ENCODE data around the gene VPS13C.

Gene VPS13C

DNA sequence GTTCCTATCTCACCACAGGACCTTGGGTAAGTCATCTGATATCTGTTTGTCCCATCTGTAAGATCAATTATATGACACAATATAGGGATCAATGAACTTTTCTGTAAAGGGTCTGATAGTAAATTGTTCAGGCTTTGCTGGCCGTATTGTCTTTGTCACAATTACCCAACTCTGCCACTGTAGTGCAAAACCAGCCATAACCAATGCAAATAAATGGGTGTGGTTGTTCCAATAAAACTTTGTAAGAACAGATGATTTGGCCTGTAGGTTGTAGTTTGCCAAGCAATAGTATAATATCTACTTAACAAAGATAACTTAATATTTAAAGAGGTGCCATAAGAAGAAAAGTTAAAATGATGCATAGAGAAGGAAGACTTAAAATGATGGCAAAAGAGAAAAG lies 210.8 kb downstream of the VPS13C start:
- no peak for DNase-seq

DNA sequence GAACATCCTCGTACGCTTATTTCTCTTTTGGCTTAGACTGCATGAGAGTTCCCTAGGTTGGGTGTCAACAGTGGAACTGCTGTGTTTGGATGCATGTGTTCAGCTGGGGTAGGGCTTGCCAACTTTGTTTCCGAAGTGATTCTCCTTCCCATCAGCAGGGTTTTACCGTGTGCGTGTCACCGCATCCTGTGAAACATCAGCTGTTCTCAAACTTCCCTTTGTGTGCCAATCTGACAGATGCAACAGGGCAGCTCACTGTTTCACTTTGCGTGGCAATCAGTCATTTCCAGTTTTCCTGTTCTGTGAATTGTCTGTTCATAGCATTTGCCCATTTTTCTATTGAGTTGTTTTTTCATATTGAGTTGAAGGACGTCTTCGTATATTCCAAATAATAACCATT lies 218.8 kb downstream of the VPS13C start:
- no peak for DNase-seq

- no peak for DNase-seq
These were observed 220.2 kb downstream of the VPS13C start for GRCh38 chr15:61840090-61840489.

GRCh38 chr15:61839546-61839945 lies 220.7 kb downstream of the VPS13C start:
- DNase-seq, result no peak

GRCh38 chr15:61835496-61836106 lies 224.6 kb downstream of the VPS13C start:
- DNase-seq, result peak; percentile 27

GRCh38 chr15:61835029-61835428 lies 225.2 kb downstream of the VPS13C start:
- DNase-seq, result no peak

DNA sequence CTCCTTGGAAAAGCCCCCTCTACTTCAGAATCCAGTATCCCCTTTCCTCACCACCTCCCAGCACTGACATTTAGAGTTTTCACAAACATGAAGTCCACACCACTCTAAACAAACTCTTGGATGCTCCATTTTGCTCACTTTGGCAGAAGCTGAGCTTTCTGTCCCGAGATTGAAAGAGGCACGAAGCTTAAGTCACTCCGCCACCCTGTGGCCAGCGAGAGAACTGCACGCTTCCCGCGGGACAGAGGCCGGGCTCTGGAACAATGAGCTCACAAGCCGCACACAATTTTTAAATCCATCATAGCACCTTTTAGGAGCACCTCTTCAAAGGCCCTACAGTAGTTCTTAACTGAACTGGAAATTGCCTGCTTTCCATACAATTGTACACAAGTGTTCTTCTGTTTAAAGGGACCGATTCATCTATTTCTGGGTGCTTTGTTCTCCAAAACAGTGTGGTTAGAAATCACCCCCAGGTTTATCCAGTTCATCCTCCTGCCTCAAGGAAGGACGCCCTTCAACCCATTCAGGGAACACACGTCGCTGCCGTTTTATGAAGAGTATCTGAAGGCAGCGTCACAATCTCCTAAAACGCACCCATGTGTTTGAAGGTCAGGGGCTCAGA lies 226.1 kb downstream of the VPS13C start:
- DNase-seq, result peak; percentile 55

DNA sequence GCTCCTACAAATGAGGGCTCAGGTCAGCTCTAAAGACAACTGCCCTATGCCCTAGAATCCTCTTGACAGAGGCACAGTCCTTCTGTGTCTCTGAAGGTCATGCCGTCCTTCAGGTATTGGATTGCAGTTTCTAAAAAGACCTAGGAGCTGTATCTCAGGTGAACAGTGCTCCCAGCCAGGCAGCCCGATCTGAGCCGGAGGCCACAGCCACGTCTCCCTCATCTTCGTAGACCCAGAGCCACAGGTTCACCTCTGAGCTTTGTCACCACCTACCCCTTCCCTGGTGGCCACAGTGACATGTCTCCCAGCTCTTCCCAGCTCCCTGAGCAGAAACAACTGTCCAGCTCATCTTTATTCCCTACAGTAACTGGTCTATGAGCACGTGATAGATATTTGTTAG lies 228.0 kb downstream of the VPS13C start:
- DNase-seq, result no peak

- DNase-seq, result no peak
These were observed 228.7 kb downstream of the VPS13C start for GRCh38 chr15:61831505-61831921.

DNA sequence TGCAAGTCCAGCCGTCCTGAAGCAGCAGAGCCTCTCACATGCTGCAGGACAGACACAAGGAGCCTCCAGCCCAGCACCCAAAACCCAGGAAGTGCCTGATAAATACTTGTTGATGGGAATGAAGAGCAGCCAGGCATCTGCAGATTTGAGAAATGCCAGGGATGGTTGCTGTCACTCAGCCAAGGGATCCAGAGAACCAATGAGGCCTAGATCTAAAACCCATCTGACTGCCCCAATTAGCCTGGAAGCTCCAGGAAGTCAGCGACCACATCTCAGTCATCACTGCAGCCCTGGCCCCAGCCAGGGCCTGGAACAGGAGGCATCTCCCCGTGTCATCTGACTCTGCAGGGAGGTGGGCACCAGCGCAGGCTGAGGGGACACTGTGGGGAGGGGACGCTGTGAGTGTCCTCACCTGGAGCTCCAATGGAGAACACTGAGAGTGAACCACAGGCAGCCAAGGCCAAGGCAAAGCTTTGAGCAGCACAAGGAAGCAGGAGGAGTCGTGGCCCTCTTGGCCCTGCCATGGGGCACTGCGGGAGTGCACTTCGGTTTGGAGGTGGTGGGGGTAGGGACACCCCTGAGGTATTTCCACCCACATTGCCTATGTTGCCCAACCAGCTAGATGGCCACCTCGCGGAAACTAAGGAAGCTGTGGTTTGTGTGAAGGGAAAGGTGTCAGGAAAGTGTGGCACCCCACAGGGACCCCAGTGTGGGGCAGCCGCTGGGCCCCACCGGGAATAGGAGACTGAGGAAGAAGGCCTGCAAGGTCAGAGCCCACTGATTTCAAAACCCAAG lies 229.5 kb downstream of the VPS13C start:
- DNase-seq, result no peak

DNA sequence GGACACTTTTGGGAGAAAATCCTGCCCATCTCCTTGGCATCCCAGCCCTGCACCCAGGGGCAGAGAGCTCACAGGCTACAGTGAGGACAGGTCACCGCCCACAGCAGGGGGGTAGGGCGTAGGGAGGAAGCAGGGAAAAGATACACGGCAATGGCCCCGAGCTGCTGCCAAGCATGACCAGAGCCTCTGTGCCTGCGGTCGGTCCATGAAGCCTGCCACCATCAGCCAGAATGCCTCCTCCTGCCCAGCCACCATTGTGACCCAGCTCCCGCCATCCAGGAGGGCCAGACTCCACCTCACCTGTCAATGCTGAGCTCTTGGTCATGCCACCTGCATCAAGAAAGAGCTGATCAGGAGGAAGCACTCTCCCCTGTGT lies 230.7 kb downstream of the VPS13C start:
- no peak for DNase-seq

DNA sequence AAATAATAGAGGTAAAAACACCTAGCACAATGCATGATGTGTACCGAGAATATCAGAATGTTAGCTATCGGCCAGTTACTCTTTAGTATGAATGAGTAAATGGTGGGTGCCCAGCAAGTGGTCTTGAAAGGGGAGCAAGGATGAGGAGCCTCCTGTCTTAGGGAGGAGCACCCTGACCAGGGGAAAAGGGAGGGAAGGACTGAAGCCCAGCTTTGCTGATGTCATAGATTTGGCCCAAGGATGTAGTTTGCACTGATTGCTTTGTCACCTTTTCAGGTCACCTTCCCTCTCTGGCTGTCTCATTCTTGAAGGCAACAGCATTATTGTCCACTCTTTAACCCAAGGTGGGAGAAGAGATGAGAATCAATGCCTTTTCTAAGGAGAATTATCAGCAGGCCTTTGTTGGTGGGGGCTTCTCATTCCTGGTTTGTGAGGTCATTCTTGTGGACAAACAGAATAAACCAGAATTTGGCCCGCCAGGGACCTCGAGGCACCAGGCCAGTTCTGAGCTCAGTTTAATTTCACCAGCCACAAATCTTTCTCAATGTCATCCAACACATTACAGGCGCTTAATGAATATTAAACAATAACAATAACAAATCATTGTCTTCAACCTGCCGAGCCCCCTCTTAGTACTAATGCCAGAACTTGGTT lies 231.3 kb downstream of the VPS13C start:
- DNase-seq, result no peak

- DNase-seq, result no peak
These were observed 232.2 kb downstream of the VPS13C start for GRCh38 chr15:61828008-61828407.

DNA sequence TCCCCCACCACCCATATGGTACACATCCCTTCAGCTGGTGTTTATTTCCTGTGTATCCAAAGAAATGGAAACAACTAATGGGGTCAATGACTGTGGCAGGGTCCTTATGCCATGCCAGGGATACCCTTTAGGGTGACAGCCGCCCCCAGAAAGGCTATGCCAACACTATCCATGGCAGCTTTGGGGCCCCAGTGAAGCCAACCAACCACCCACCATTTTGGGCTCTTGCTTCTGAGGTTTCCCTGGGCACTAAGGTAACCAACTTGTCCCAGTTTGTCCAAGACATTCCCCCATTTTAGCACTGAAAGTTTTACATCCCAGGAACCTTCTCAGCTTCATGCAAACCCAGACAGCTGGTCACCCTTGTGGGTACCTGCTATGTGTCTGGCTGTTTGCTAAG lies 233.1 kb downstream of the VPS13C start:
- DNase-seq, result no peak

DNA sequence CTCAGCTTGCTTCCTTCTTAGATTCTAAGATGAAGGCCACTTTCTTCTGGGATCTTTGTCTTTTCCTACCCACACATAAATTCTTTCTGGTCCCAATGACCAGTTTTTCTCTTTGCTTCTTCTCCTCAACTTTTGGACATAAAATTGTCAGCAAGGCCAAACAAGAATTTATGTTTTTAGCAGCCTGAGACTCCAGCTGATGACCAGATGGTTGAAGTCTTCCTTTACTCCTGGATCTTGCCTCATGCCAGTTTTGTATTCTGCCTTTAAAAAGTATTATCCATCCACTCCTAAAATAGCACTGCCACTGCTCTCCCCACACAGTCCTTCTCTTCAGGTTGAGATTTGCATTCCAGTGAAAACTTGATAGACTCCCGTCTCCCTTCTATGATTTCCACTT lies 236.0 kb downstream of the VPS13C start:
- no peak for DNase-seq

- no peak for DNase-seq
These were observed 237.7 kb downstream of the VPS13C start for GRCh38 chr15:61822511-61822910.

GRCh38 chr15:61820951-61821350 lies 239.3 kb downstream of the VPS13C start:
- no peak for DNase-seq

GRCh38 chr15:61820212-61820611 lies 240.0 kb downstream of the VPS13C start:
- no peak for DNase-seq

DNA sequence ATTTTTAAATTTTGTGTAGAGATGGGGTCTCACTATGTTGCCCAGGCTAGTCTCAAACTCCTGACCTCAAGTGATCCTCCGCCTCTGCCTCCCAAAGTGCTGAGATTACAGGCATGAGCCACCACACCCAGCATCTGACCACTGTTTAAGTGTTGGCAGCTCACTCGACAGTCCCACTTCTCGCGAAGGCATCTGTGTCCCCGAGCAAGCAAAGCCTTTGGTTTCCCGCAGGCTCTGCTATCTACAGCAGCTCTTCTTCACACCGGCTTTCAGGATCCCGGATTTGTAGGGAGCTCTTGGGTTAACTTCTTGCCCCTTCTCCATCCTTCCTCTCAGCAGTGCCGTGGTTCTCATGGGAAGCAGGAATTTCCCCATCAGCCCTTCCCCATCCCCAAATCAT lies 240.9 kb downstream of the VPS13C start:
- DNase-seq, result no peak

DNA sequence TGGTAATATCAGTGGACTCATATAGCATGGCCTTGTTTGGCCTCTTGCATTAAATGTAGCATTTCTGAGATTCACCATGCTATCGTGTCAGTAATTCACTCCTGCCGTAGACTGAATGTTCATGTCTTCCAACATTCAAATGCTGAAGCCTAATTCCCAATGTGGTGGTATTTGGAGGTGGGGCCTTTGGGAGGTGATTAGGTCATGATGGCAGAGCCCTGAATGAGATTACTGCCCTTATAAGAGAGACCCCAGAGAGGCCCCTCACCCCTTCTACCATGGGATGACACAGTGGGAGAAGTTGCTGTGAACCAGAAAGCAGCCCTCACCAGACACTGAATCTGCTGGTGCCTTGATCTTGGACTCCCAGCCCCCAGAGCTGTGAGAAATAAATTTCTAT lies 241.4 kb downstream of the VPS13C start:
- DNase-seq, result no peak

DNA sequence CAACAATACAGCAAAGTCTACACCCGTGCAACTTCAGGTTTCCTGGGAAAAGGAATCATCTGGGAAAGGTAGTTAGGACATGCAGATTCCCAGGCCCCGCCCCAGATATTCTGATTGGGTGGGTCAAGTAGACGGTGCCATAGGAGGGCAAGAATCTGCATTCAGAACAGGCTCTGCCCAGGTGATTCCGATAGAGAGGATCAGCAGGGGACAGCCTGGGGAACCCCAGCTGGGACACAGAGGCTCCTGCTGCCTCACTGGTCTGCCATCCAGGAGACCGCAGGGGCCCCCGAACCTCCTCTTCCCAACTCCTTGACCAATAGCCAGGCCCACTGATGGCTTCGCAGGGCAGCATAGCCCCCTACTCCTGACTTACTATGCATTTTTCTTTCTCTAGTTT lies 243.4 kb downstream of the VPS13C start:
- DNase-seq, result no peak

DNA sequence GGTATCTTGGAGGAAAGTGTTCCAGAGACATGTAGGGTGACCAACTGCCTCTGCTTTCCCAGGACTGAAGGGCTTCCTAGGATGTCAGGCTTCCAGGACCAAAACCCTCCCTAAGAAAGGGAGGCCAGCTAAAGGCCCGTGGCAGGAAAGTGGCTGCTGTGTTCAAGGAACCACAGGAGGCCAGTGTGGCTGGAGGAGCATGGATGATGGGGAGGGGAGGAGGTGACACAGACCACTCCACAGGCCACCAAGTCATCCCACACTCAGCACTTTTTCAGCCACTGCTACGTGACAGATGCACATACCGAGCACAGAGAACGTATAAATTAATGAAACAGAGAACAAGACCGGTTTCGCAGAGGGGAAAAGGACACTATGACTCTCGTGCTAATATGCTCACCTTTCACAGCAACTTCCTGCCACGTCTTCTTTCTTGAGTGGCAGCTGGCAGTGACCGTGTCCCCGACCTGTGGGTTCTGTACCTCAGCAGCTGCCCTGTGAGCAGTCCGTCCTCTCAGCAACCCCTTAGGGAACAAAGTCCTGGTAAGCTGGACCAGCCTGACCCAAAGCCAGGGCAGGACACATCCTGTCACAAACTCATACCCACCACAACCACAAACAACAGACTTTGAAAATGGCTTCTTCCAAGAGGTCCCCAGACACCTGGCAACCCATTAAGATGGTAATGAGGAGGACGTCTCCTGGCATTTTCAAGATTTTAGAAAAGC lies 244.7 kb downstream of the VPS13C start:
- DNase-seq, result no peak

- DNase-seq, result no peak
These were observed 247.8 kb downstream of the VPS13C start for GRCh38 chr15:61812476-61812875.
